GM20000 (cell line): ENCODE results near the gene HOXA1.
A peak's percentile ranks its signal among the peaks of the same experiment; 100 is the strongest.

Experiments used
- DNase-seq: peaks from one replicate; pipeline ENCODE4 v3.0.0; 2012; ENCODE audit warnings: low spot score
- TF ChIP-seq, protein P1 (sequence below): IDR thresholded peaks from 2 replicates; pipeline ENCODE4 v1.5.1; 2012; ENCODE audit warnings: mild to moderate bottlenecking, control low read depth; ENCODE audit errors: extremely low read depth, missing control alignments

The HOXA1 gene

DNA sequence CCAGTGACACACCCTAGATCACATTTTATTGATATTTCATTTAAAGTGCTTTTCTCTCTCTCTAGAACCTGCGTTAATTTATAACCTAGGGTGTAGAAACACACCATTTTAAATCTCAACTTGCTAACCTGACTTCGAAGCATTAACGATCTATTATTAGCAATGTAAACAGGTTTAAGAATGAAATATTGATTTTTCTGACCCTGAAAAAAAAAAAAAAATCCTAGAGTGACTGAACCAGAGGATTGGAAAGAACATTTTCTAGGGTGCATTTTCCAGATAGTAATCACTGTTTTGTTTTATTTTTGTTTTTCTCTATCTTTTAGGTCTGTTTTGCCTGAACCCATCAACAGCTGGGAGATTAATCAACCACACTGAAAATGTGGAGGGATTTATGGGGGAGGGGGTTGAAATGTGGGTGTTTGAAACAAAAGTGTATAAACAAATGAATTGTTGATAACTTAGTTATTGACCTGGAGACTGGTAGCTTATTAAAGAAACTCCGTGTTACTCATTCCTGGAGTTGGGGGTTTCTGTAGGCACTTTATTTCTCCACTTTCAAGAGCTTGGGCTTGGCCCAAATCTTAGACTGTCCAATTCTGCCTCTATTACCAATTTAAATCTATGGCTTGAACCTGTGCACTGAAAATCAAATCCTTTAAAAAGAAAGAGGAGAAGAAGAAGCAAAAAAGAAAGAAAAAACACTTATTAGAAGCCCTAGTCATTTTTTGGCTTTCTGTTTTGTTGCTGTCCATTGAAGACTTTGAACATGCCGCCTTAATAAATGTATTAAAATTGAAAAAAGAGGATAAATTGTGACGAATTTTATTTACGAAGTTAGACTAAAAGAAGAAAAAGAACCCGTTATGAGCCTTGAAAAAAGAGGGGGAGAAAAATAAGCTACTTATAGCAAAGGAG is 3.9 kb upstream of the HOXA1 start:
- TF ChIP-seq, protein P1, sequence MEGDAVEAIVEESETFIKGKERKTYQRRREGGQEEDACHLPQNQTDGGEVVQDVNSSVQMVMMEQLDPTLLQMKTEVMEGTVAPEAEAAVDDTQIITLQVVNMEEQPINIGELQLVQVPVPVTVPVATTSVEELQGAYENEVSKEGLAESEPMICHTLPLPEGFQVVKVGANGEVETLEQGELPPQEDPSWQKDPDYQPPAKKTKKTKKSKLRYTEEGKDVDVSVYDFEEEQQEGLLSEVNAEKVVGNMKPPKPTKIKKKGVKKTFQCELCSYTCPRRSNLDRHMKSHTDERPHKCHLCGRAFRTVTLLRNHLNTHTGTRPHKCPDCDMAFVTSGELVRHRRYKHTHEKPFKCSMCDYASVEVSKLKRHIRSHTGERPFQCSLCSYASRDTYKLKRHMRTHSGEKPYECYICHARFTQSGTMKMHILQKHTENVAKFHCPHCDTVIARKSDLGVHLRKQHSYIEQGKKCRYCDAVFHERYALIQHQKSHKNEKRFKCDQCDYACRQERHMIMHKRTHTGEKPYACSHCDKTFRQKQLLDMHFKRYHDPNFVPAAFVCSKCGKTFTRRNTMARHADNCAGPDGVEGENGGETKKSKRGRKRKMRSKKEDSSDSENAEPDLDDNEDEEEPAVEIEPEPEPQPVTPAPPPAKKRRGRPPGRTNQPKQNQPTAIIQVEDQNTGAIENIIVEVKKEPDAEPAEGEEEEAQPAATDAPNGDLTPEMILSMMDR, result no peak

DNA sequence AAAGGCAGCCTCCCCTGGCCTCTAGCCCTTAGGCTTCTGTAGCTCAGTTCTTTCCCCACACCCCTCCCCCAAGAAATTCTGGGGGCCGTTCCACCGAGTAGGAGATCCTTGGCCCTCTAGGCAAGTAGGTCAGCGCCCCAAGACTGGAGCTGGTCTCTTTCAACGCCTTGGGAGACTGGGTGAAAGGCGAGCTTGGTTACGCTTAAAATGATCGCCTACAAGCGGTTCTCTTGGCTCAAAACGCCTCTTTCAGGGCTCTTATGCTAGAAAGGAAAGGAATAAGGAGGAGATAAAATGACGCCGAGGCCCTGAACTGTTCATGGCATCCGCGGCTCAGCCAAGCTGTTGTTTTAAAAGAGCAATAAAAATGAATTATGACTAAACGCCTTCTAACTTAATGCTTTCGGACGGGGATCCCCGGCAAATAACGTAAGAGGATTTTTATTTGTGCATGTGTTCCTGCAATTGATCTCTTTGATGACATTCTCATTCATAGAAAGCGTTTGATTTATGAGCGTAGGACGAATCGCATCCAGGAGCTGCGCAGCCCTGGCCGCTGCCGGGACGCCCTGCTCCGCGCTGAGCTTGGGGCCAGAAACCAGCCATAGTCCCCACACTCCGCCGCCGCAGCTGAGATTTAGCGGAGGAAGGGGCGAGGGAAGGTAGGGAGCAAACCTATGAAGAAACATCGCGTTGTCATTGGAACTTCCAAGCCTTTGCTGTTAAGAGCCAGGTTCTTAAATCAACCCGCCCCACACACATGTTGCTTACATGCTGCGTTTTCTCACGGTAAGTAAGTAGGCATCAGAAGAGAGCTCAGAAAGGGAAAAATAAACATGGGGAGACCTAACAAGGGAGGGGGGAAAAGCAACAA is 3.0 kb upstream of the HOXA1 start:
- TF ChIP-seq, protein P1, result no peak
- DNase-seq, result no peak

More for the DNA sequence above, 3.9 kb upstream of the HOXA1 start:
- DNase-seq, result no peak

DNA sequence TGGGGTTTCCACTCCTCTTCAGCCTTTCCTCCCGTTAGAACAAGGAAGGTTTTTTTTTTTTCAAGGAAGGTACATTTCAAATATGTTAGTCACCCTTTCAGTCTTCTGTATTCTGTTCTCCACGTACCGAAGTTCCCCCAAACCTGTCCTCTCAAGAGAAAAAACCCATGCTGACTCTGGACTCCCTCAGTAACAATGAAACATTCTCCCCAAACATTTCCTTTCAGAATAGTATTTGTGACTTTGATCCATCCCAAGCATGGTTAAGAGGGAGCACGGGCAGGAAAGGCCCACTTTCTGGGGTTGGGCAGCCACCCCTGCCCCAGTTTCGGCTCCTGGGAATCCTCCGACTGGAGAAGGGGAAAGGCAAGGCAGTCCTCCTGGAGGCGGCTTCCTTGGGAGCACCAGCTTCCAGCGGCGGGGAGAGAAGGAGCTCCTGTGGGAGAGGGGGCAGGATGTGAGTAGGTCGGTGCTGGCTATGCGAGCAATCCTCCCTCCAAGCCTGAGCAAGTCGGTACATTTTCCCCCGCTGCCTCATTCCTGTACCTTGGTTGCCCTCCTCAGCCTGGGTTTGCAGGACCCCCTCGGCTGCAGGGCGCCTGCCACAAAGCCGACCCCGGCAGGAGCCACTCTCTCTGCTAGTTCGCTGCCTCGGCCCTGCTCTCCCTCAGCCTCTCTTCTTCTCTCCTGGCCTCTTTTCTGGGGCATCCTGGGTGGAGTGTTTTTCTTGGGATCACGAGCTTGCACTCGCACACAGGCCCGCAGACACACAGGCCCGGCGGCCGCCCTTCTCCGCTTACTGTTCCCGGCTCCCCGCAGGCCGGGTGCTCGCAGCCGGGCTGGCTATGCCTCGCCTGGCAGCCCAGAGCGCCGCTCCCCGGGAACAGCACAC is 2.1 kb upstream of the HOXA1 start:
- TF ChIP-seq, protein P1, result no peak

DNA sequence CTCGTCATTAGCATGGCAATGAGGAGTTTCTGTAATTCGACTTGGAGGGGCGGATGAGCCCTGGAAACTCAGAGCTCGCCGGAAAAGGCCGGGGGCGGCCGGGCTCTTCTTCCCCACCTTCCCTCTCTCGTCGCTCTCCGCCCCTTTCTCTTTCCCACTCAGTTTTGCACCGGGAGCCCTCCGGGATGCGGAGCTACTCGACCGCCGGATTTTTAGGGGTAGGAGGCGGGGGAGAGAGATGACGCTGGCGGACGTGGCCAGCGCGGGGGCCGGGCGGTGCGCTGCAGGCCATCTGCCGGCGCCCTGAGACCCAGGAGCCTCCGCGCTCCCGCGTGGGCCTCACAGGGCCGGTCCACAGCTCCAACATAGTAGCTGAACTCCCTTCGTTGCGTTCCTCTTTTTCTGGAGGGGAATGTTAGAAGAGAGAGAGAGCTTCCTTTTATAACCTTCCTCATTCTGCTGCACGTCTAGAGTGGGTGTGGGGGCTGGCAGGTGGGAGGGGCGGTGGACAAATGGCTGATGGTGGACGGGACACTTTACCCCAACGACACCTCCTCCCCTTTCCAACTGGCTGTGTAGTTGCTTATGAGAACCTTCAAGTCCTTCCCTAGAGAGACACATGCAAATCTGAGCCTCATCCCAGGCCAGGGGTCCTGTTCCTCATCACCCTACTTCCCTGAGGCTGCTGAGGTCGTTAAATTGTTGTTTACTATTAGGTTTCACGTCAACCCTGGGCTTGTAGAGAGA is 1.1 kb upstream of the HOXA1 start:
- TF ChIP-seq, protein P1, result no peak
- peak; percentile 67 for DNase-seq

More for the DNA sequence above, 2.1 kb upstream of the HOXA1 start:
- DNase-seq, result peak; percentile 19

DNA sequence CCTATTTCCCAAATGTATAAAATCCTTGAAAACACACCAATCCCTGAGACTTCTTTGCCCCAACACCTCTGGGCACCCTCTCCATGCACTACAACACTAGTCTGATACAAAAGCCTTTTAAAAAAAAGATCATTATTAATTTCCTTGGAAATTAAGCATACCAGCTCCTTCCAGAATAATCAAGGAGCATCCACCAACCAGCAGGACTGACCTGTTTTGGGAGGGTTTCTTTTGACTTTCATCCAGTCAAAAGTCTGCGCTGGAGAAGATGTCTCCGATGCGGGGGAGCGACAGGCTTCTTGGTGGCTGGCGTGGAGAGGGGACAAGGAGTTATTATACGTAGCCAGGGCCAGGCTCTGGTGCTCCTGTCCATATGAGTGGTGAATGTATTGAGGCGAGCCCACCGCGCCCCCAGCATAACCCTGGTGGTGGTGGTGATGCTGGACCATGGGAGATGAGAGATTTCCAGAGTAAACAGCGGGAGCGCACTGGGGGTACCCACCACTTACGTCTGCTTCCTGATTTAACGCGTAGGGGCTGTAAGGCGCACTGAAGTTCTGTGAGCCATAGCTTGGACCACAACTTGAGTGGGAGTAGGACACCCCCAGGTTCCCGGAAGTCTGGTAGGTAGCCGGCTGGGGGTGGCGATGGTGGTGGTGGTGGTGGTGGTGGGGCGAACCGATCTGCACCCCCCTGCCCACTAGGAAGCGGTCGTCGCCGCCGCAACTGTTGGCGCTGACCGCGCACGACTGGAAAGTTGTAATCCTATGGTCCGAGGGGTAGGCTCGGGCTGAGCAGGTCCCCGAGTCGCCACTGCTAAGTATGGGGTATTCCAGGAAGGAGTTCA is 527 bp downstream of the HOXA1 start:
- TF ChIP-seq, protein P1, result no peak
- no peak for DNase-seq
